Activated T-helper 9 cell treated with anti-CD3 and anti-CD28 coated beads, Interleukin-2, amount 50 U/mL, for 16 hours (primary cell): ENCODE results near the gene KCNJ2.

ENCODE experiments used
- DNase-seq: peaks from one replicate; pipeline ENCODE4 v3.0.0-alpha.2; 2020; ENCODE audit warnings: low read depth

KCNJ2 gene

DNA sequence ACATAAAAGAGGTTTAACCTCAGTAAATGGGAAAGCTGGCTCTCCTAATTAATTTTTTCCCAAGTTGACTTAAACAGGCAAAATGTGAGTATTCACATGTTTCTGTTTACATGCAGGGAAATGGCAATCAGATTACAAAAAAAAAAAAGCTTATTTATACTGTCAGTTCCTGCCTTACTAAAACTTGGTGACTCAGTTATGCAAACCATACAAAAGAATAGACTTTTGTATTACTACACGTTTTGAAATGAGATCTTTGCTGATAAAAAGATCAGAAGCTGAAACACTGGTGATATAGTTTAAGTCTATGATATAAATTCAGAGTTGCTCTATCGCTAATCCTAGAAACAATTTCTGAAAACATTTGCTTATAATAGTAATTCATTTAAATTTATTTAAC, 9.4 kb upstream of the KCNJ2 start:
- no peak for DNase-seq

DNA sequence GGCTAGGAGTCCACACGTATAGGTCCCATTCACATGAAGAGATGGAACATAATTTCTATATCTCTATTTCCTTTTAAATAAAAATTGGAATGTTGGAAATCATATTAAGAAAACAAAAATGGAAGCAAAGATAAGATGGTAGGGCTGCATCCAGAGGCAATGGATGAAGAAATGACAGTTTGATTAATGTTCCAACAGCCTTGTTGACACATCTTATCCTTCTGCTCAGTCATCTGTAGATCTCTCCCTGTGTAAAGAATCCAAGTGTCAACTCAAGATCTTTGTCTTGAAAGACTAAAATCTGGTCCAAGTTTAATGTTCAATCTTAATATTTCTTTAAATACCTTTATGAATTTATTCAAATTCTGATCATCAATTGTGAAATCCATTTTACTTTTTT, 7.8 kb upstream of the KCNJ2 start:
- DNase-seq: no peak

DNA sequence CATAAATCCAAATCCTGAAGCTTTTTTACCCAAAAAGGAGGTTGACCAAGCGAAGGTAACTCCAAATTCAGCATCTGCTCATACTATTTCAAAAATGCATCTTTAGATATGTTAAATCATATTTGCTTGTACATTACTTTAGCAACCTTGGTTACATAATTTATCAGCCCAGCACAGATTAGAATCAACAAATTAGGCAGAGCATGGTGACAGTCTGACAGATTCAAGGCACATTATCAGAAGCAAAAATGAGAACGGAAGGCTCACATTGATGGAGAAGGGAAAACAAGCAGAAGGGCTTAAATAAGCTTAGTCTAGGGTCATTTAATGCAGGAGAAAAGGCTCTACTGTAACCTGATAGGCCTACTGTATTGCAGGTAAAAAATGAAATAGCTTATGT, 3.9 kb upstream of the KCNJ2 start:
- DNase-seq: no peak

DNA sequence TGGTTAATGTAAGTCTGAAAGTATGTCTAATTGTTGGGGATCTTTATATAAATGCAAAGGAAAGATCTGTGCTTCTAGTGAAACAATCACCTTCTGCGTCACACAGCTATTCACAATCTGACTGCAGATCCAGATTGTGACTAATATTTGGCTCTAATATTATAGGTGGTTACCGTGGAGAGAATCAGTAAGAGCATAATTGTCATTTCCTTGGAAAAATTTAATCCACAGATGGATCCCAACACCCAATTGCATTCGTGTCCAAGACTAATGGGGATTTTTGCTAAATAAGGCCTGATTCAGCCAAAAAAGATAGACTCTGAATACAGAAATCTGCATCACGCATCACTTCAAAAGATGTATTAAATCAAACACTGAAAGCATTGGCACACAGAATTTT, 2.7 kb upstream of the KCNJ2 start:
- no peak for DNase-seq

DNA sequence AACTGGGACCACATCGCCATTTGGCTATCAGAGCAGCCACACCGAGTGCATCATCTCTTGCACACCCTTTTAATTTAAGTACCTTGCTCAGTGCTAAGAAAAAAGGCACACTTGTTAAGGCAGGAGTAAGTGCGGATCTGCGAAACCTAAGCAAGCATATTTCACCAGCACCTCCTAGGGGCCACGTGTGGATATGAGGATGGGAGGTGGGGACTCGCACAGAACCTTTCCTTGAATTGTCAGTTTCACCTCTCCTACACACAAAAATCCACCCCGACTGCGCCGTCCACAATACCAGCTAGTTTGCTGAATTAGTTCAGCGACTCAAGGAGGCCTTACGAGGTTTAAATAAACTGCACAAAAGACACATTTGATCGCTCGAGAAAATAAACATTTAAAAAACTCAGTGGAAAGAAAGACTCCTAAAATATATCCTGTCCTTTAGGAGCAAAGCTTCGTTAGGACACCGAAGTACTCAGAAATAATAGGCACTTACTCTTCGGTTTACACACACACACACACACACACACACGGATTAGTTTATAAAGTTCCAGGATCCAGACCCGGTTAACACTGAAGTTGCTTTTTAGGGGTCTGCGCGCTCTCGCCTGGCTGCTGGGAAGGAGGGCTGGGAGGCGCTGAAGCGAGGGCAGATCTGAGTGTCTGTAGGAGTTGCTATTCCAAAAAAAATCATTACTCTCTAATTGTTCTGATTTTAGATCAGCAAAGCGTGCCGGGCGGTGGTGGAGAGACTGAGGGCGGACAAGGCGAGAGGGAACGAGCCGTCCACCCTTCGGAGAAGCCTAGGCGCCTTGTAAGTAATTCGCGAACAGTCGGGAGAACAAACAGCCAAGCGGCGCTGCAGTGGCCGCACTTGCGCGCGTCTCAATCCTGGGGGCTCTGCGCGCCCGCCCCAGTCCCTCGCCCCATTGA, 1.0 kb upstream of the KCNJ2 start:
- no peak for DNase-seq

DNA sequence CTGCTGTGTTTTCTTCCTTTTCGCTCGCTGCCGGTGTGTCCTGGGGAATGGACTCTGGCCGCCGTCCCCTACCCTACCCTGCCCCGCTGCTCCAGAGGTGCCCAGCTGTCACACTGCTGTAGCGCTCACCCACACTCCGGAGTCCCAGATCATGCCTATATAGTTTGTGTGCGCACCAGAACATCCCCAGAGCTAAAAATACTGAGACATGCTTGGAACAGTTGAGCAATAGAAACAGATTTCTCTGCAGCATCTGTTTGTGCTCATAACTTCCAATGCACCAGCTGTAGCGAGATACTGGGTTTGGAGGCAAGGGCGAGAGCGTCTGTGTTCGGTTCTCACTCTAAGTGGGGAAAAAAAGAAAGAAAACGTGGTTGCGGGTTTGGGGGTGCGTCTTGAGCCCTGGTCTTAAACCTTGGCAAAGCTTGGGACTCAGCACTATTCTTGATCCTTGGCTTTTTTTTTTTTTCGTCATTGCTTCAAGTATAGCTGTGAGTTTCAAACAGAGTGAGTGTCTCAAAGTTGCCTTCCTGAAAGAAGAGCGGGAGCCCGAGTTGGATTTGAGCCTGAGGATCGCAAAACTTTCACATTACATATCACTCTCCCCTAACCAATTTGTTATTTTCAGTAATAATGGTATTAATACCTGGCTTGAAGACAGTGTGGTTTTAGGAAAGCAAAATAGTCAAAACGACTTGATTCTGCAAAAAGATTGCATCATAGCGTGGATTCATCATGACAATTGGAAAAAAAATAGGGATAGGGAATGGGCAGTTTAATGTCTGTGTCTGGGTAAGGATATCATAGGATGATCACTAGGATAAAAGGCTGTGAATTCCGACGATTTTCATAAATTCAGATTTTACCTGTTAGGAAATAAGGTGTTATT, 621 bp downstream of the KCNJ2 start:
- DNase-seq: no peak

DNA sequence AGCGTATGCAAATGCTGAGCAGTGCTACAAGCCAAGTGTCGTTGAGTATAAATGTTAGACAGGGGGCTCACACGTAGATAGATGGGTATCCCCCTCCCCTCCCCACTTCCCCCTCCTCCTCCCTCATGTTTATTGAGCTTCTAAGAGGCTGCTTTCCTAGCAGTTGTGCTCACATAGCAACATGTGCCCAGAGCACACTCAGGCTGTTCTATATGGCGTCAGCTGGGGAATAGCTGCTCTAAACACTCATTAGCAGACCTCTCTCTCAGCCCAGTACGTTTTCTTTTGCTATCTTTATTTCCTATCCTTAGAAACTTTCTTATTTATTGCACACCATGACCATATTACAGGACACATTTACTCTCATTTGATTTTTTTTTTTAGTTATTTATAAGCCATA, 1.8 kb downstream of the KCNJ2 start:
- DNase-seq: no peak

DNA sequence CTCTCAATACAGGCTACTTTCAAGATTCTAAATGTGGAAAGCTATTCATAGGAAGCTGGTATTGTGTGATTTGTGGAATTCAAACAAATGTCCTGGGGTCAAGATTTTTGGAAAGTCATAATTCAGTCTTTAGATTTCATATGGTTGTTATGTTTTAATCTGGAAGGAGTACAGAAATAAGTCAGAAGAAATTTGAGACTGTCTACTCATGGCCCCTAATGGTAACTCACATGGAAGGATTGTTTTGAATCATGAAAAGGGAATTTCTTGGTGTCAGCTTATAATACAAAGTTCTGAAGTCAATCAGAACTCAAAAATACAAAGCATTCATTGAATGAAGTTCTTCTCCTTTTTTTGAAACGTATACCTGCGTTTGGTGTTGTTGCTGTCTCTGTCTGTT, 3.1 kb downstream of the KCNJ2 start:
- DNase-seq: no peak

DNA sequence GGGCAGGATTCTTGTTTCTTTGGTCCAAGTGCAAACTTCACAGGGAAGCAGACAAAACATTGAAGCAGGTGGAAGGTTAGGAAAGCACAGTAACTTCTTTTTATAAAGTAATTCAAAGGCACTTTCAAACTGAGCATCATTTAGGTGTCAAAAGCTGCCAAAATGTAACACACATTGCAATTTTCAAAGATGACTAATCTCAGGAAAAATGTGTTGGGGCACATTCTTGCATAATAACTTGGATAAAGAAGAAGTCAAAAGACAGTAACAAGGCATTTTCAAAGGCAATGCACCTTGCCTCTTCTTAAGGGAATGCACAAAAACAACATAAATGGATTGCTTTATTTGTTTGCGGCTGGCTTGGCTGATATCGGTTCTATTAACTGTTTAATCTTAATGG, 3.6 kb downstream of the KCNJ2 start:
- DNase-seq: no peak

DNA sequence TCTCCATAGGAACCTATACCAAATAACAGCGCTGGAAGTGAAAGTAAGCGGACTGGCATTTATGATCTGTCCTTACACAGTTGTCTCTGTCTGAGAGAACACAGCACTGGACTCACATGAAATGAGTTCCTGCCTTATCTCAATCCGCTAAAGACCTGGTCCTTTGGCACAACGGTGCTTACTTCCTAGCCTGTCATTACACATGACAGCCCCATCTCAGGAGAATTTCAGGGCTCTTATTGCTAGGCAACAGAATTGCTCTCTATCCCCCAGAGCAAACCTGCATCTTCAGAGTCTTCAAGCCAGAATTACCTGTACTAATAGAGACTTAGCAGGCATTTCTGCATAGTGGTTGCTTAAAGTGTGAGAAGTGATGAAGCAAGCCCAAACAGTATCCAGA, 4.3 kb downstream of the KCNJ2 start:
- no peak for DNase-seq

DNA sequence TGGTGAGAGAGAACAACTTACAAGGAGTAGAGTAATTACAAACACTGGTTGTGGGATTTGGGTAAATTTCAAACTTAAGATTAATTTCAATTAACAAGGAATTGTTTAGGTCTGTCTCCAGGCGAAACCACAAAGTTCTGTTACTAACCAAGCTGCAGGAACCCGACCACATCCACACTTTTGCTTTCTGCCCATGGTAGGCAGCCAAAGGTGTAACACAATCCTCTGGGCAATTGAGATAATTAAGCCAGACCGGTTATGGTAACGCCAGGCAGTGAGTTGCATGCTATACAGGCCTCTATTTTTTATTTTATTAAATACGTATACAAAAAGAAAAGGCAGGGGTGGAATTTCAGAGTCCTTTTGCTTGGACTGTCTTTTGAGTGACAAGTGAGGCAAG, 12.0 kb downstream of the KCNJ2 start:
- no peak for DNase-seq

DNA sequence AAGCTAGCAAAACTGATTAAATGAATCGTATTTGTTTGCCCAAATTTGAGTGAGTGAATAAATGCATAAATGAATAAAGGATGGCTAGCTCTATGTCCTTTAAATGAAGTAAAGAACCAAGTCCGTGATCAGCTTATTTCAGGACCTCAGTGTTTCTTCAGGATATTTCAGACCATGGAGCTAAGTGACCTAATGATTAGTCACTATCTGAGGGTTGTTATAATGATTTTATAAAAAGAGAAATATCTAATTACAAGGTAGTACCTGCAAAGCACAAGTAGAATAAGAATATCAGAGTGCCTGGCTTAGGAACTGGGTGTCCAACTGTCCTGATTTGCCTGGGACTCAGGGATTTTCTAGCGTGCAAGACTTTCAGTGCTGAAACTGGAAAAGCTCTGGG, 12.5 kb downstream of the KCNJ2 start:
- DNase-seq: no peak

DNA sequence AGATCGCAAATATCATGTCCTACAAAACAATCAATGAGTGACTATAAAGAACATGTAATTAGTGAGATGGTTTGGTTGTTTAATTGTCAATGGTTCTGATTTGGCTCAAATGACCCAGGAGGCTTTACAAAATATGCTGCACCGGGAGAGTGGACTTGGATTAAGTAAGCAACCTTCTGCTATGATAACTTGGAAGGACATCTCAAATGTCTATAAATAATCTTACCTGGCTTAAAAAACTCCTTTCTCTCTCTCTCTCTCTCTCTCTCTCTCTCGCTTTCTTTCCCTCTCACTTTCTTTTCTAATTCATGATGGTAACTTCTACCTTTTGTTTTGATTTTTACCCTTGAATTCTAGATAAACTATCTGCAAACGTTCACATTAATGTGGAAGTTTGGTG, 14.2 kb downstream of the KCNJ2 start:
- no peak for DNase-seq

DNA sequence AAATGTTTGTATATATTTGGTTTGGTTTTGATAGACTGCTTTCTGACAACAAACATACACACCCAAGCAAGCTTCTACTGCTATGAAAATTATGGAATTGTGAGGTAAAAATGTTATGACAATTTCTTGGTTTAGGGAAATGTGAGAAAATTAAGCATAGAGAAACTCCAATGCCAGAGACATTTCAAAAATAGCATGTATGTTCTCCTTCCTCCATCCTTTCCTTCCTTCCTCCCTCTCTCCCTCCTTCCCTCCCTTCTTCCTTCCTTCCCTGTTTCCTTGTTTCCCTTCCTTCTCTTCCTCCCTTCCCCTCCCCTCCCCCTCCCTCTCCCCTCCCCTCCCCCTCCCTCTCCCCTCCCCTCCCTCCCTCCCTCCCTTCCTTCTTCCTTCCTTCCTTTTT, 14.9 kb downstream of the KCNJ2 start:
- no peak for DNase-seq

DNA sequence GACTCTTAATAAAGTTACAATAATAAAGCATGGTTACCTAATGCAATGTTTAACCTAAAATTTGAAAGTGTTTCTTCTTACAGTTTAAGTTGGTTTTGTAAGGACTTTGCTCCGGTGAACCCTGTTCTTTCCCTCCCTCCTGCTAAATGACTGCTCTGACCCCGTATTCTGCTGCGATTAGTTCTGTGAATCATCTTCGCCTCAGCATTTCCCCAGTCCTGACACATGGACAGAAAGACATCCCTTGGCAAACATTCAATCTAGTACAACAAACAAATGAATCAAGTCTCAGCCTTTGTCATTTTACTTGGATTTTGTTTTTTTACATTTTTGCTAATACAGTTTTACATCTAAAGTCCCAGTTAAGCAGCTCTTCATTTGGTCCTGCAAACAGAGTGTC, 15.4 kb downstream of the KCNJ2 start:
- DNase-seq: no peak

DNA sequence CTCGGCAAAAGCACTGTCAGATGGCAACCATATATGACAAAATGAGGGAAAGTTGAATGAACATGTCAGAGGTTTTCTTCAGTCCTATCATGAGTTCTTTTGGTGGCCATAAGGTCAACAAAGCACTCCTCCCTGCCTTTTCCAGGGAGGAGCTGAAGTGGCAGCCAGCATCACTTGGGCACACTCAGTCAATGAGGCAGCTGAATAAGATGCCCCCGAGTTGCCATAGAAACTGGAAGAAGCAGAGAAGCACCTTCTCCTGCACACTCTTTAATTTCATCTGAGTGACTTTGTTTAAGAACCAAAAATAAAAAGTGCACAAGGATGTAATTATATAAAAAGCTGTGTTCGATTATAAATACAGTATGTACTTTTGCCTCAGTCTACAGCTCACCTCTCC, 16.0 kb downstream of the KCNJ2 start:
- DNase-seq: no peak

DNA sequence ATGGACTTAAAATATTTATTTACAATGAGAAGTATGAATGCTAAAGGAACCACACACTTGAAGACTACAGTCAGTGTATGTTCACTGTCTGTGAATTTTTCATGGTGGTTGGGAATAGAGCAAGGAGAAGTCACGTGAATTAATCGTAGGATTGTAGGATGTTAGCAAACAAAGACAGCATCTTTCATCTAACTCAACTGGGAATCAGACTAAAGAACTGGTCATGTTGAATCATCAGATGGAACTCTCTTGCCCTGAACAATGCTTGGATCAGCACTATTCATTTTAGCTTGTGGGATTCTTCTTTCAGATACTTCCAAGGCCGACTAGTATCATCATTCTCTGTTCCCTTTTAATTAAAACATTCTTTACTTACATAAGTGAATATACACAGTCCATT, 18.1 kb downstream of the KCNJ2 start:
- DNase-seq: no peak

DNA sequence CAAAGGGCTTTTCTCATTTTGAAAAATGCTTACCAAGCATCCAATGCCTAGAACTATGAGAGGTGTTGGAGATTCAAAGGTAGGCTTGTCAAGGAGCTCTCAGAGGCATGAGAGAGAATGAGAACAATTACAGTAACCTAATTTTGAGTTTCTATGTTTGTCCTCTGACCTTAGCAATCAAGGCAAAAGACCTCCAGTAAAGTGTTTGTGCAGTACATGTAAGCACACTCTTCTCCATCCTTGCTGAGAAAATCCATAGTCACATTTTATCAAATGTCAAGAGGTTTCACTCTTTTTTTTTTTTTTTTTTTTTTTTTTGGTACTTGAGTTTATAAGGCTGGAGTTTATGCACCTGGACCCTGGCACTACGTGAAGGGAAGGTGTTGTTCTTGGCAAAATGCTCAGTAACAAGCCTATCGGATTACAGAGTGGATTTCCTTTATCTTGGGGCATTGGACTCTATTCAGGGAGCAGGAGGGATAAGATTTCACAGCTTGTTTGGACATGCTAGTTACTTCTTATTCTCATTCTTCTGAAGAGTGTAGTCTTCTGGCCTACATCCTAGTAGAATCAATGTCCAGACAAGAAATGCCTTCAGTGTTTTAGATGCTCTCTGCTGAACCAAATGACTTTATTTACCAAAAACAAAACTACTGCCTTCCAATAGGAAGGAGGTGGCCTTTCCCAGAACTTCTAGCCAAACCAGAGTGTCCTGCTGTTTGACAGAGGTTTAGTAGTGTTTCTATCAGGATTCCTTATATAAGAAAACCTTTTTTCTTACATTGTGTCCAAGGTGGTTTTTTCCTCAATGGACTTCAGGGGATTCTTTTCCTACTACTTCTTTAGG, 21.9 kb downstream of the KCNJ2 start:
- no peak for DNase-seq

DNA sequence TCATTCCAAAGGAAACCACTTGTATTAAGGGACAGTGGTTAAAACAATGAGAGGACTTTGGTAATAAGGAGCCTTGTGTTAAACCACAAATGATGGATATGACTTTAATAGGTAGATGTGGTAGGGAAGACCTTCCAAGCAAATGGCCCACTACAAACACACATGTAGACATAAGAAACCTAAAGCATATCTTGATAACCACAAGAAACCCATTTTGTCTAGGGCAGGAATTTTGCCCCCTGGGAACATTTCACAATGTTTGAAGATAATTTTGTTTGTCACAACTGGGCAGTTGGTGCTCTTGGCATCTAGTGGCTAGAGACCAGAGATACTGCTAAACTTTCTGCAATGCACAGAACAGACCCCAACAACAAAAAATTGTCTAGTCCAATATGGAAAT, 25.8 kb downstream of the KCNJ2 start:
- DNase-seq: no peak

DNA sequence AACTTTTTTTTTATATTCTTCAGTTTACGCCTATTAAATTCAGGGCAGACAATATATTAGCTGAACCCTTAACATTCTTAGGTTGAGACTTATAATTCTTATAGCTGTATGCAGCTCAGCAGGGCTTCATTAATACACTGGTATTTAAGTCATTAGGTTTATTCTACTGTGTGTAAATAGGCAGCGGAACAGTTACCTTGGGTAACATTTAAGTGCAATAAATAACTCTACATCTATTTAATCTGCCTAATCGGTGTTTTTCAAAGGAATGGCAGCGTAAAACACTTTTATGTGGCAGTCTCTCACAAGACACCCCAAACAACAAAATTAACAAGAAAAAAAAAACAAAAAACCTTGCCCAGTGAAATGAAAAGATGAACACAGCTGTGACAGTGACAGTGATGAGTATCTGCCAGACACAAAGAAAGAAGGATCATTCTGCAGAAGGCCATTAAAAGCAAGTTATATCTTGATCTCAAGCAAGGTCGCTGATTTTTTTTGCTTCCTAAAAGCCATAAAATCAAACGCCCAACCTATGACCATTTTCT, 32.6 kb downstream of the KCNJ2 start:
- DNase-seq: no peak

DNA sequence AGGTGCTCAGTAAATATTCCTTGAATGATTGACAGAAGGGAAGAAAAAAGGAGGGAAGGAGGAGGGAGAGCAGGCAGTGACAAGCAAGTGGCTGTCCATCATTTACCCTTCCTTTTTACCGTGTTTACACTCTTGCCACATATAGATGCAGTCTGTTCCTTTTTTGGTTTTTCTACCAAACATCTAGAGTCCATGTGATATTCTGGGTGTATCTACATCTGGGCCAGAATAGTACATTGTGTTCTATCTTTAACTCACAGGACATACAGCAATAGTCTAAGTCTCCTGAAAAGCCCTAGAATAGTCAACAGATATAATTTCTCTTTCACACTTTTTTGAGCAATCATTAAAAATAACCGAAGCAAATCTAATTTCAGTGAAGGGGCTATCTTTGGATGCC, 33.5 kb downstream of the KCNJ2 start:
- no peak for DNase-seq

DNA sequence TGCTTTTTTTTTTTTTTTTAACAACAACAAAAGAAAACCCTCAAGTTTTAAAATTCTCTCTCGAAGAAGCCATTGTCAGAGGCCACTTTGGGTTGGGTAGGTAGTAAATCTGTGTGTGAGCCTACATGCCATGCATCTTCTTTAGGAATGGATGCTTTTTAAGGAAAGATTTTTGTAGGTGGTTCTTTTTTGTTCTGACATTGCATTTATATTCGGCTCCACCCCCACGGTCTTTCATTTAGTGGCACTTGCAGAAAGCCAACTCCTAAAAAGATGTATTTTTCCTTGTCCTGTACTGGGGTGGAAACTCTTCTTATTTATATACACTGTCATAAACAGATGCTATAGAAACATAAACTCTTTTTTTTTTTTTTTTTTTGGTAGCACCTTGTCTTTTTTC, 35.1 kb downstream of the KCNJ2 start:
- no peak for DNase-seq
